Stimulated activated naive CD8-positive, alpha-beta T cell treated with anti-CD3 and anti-CD28 coated beads, Interleukin-15, Interleukin-2, amounts not matched to agents 100 ng/mL and 50 ng/mL, for 24 hours (primary cell): ENCODE results near the gene TRIM47.

Experiments used
- H3K27ac Mint-ChIP-seq: one replicate; pipeline ENCODE4 v1.8.0; 2021; ENCODE audit warnings: mild to moderate bottlenecking, mixed read lengths
- H3K27me3 Mint-ChIP-seq: one replicate; pipeline ENCODE4 v1.8.0; 2021; ENCODE audit warnings: mixed read lengths
- H3K36me3 Mint-ChIP-seq: one replicate; pipeline ENCODE4 v1.8.0; 2021; ENCODE audit warnings: low read depth, mixed read lengths
- H3K4me1 Mint-ChIP-seq: one replicate; pipeline ENCODE4 v1.8.0; 2021; ENCODE audit warnings: low read depth, mixed read lengths
- H3K4me3 Mint-ChIP-seq: one replicate; pipeline ENCODE4 v1.8.0; 2021; ENCODE audit warnings: mild to moderate bottlenecking, mixed read lengths
- H3K9me3 Mint-ChIP-seq: one replicate; pipeline ENCODE4 v1.8.0; 2021; ENCODE audit warnings: mixed read lengths

Gene TRIM47, protein sequence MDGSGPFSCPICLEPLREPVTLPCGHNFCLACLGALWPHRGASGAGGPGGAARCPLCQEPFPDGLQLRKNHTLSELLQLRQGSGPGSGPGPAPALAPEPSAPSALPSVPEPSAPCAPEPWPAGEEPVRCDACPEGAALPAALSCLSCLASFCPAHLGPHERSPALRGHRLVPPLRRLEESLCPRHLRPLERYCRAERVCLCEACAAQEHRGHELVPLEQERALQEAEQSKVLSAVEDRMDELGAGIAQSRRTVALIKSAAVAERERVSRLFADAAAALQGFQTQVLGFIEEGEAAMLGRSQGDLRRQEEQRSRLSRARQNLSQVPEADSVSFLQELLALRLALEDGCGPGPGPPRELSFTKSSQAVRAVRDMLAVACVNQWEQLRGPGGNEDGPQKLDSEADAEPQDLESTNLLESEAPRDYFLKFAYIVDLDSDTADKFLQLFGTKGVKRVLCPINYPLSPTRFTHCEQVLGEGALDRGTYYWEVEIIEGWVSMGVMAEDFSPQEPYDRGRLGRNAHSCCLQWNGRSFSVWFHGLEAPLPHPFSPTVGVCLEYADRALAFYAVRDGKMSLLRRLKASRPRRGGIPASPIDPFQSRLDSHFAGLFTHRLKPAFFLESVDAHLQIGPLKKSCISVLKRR

DNA sequence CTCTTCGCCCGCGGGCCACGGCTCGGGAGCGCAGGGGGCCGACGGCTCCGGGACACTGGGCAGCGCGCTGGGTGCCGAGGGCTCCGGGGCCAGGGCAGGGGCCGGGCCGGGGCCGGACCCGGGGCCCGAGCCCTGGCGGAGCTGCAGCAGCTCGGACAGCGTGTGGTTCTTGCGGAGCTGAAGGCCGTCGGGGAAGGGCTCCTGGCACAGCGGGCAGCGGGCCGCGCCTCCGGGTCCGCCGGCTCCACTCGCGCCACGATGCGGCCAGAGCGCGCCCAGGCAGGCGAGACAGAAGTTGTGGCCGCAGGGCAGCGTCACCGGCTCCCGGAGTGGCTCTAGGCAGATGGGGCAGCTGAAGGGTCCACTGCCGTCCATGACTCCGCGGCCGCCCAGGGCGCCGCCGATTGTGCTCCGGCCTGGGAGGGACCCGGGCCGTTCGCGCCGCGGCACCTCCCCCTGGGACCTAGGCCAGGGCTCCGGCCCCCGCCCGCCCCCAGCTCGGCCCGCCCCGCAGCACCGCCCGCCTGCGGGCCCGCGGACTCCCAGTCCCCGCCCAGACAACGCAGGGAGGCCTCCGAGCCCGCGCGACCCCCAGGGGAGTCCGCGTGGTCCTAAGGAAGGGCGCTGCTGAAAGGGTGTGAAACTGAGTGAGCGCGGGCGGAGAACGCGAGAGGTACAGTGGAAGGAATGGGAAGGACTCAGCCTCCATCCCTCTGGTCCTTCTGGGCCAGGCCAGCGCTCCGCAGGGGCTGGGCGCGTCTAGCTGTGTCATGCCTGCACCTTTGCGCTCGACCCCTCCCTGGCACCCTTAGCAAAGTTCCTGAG lies at the start of gene TRIM47:
Gene TRIM47, minus strand, starts transcription at position 408 of the 825 bp plus-strand sequence. Its CDS starts 33 bp downstream, at position 375.
- H3K27ac Mint-ChIP-seq: peak within 1 kb of the TSS; percentile 86
- H3K9me3 Mint-ChIP-seq: no peaks in the 10 kb centered on the region
- H3K36me3 Mint-ChIP-seq: no peaks in the 10 kb centered on the region
- H3K4me1 Mint-ChIP-seq: peaks cover 26% of the 10 kb centered on the region
- H3K4me3 Mint-ChIP-seq: peak within 1 kb of the TSS; percentile 85
- H3K27me3 Mint-ChIP-seq: peaks cover 5% of the 10 kb centered on the region

DNA sequence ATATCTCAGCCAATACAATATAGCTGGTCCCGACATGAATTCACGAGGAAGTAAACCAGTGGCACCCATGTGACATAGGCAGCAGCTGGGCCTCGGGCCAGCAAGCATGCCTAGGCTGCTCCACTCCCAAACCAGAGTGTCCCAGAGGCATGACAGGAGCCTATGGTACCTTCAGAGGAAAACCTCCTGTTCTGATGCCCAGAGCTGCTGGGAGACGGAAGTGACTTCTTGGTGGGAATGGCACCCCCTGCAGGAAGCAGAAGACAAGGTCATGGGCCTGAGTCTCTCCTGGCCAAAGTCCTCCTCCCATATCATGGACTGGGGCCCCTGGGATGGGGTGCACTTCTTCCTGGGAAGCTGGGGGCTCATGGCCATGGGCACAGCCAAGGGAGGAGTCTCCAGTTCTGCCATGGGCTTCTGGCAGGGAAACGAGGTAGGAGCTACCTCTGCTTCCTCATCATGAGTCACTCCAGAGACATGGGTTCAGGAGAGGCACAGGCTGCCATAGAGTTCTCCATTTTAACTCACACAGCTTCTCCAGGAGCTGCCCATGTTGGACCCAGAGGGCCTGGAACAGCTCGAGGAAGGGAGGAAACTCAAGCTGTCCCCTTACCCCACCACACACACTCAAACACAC lies 49.0 kb upstream of the TRIM47 start:
- Mint-ChIP-seq H3K4me1 (no peaks in the 10 kb centered on the region), H3K27ac (no peak overlapping the region), H3K4me3 (no peak overlapping the region), H3K9me3 (no peaks in the 10 kb centered on the region), H3K36me3 (peaks cover 6% of the 10 kb centered on the region), H3K27me3 (no peaks in the 10 kb centered on the region)

DNA sequence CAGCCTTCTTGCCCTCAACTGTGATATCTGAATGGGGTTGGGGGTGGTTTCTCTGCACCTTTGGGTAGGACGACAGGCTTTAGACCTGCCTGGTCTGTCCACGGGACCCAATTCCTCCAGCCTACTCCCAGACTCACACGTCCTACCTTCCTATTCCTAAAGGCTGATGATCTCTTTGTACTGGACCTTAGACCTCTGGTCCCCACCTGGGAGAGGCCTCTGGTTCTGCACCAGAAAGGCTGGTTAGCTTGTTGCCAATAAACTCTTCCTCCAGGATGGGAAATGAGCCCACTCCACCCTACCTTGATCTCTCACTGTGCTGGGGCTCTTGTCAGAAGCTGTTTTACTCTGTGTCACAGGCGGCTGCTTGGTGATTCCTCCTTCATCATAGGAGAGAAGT lies 48.1 kb upstream of the TRIM47 start:
- Mint-ChIP-seq H3K9me3 (no peaks in the 10 kb centered on the region), H3K36me3 (peaks cover 6% of the 10 kb centered on the region), H3K4me3 (no peak overlapping the region), H3K27me3 (no peaks in the 10 kb centered on the region), H3K27ac (no peak overlapping the region), H3K4me1 (no peaks in the 10 kb centered on the region)

DNA sequence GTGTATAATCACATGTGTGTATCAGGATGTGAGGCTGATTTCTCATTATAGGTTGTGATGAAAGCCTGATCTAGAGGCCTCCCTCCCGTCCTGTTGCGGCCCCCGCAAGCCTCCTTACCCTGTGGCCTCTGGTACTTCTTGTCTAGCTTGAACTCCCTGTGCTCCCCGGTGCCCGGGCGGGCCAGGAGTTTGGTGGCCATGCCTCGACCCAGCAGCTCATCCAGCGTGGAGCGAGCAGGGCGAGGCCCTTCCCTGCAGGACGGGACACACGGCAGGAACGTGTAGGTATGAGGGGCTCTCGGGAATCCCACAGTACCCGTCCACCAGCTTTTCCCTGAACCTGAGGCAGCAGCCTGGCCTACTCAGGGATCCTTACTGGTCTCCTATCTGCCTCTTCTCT lies 47.5 kb upstream of the TRIM47 start:
- H3K9me3 Mint-ChIP-seq: no peaks in the 10 kb centered on the region
- H3K27ac Mint-ChIP-seq: no peak overlapping the region
- no peak overlapping the region for H3K4me3 Mint-ChIP-seq
- H3K36me3 Mint-ChIP-seq: peaks cover 6% of the 10 kb centered on the region
- no peaks in the 10 kb centered on the region for H3K4me1 Mint-ChIP-seq
- no peaks in the 10 kb centered on the region for H3K27me3 Mint-ChIP-seq

DNA sequence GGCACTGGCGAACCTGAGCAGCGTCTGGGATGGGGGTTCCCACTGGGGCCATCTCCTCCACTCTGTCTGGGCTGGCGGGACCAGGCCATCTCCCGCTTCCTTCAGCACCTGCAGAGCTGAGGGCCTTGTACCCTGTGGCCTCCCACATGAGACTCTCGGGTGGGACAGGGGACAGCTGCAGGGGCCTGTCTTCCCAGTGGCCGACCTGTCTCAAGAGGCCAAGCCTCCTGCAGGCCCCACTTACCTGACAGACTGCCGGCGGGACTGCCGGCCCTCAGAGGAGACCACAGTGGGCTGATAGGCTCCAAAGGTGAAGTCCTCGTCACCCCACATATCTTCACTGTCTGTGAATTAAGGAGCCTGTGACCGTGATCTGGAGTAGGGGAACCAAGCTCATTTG lies 46.7 kb upstream of the TRIM47 start:
- Mint-ChIP-seq H3K9me3 (no peaks in the 10 kb centered on the region), H3K27me3 (no peaks in the 10 kb centered on the region), H3K4me1 (no peaks in the 10 kb centered on the region), H3K27ac (no peak overlapping the region), H3K36me3 (peaks cover 6% of the 10 kb centered on the region), H3K4me3 (no peak overlapping the region)

DNA sequence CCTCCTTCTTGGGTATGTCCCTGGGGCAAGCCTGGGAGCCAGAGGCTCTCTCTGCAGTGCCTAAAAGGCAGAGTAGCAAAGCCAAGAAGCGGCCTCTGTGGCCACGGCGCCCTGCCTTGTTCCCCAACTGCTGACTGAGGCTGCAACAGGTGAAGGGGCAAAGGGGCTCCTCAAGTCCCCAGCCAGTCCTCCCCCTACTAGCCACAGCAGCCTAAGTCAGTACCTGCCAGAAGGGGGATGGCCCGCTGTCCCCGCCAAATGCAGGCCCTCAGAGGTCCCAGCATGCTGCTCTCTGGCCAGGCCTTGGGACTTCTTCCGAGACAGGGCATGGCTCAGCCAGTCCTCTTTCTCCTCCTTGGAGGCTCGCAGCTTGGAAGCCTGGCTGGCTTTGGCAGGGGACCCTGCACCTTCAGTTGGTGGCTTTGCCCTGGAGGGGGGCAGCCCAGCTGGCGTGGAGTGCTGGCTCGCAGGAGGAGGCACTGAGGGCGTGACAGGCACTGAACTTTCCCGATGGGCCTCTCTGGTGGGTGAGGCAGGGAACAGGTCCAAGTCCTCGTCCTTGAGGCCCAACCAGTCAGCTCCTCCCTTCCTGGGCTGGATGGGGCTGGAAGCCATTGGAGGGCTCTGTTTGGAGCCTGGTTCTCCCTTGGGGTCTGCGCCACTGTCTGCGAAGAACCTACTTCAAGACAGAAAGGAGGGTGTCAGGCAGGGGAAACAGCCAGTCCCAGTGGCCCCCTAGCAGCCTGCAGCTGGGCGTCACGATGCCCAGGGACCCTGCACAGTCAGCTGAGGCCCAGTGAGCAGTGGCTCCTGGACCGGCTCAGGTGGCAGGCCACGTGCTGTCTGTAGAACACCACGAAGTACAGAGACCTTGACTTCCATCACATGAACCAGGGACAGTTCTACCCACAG lies 44.8 kb upstream of the TRIM47 start:
- Mint-ChIP-seq H3K4me3 (no peak overlapping the region), H3K36me3 (peaks cover 6% of the 10 kb centered on the region), H3K27ac (no peak overlapping the region), H3K4me1 (no peaks in the 10 kb centered on the region), H3K27me3 (no peaks in the 10 kb centered on the region), H3K9me3 (no peaks in the 10 kb centered on the region)

DNA sequence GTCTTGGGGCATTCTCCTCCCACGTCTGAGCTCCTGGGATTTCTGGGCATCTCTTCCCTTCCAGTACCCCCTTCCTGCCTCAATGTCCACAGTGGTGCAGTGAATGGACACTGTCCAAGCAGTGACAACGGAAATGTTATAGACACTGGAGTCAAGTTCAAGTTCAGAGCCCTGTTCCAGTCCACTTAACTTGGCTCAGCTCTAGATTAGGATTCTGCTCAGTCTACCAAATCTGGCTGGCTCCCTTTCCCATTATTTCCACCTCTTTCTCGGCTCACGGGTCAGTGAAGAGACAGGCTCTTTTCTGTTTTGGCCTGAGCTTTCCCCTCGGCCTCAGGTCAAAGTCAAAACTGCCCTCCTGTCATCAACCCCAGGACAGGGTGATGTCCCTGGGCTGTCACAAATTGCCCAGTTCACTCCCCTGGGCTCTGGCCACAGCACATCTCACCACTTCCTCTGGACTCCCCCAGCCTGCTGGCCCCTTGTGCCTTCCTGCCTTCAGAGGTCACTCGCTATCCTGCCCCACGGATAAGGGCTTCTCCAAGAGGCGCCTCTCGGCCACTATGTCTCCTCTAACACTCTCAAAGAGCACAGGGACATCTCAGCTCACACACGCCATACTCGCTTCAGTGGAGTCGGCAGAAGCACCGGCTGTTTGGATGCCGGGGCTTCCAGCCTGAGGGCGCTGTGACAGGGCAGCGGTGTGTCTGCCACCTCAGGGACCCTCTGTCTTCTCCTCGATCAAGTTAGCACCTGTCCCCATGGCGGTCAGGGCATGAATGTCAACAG lies 44.0 kb upstream of the TRIM47 start:
- no peaks in the 10 kb centered on the region for H3K4me1 Mint-ChIP-seq
- no peaks in the 10 kb centered on the region for H3K27me3 Mint-ChIP-seq
- H3K4me3 Mint-ChIP-seq: no peak overlapping the region
- H3K9me3 Mint-ChIP-seq: no peaks in the 10 kb centered on the region
- H3K27ac Mint-ChIP-seq: no peak overlapping the region
- peaks cover 6% of the 10 kb centered on the region for H3K36me3 Mint-ChIP-seq

DNA sequence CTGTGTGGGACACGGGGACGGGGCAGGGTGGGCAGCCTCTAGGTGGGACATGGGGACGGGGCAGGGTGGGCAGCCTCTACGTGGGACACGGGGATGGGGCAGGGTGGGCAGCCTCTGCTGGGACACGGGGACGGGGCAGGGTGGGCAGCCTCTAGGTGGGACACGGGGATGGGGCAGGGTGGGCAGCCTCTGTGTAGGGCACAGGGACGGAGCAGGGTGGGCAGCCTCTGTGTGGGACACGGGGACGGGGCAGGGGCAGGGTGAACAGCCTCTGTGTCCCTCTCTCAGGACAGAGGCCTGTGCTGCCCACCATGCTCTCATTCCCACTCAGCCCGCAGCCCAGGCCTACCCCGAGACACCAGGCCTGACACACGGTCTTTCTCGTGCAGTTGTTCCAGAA lies 43.2 kb upstream of the TRIM47 start:
- H3K36me3 Mint-ChIP-seq: peaks cover 9% of the 10 kb centered on the region
- no peaks in the 10 kb centered on the region for H3K27me3 Mint-ChIP-seq
- H3K9me3 Mint-ChIP-seq: no peaks in the 10 kb centered on the region
- H3K4me1 Mint-ChIP-seq: no peaks in the 10 kb centered on the region
- H3K27ac Mint-ChIP-seq: no peak overlapping the region
- no peak overlapping the region for H3K4me3 Mint-ChIP-seq

DNA sequence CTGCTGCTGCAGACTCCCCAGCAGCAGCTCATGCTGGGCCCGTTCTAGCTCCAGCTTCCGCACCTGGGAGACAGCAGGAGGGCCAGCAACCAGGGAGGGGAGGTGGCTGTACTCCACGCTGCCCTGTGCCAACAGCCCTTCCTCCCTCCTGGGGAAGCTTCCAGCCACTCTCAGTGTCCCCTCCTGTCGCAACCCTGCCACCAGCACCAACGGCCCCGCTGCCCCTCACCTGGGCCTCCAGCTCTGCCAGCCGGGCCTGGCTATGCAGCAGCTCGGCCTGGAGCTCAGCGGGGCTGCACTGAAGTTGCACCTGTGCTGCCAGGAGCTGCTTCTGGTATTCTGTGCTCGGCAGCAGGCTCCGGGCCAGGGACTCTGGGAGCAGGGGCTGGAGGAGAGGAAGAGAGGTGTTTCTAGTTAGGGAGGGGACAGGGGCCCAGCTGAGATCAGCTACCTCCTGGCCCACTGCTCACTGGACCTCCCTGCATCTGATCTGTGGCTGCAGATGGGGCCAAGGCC lies 41.7 kb upstream of the TRIM47 start:
- H3K27me3 Mint-ChIP-seq: no peaks in the 10 kb centered on the region
- no peaks in the 10 kb centered on the region for H3K9me3 Mint-ChIP-seq
- H3K36me3 Mint-ChIP-seq: peaks cover 3% of the 10 kb centered on the region
- no peak overlapping the region for H3K27ac Mint-ChIP-seq
- no peak overlapping the region for H3K4me3 Mint-ChIP-seq
- no peaks in the 10 kb centered on the region for H3K4me1 Mint-ChIP-seq

DNA sequence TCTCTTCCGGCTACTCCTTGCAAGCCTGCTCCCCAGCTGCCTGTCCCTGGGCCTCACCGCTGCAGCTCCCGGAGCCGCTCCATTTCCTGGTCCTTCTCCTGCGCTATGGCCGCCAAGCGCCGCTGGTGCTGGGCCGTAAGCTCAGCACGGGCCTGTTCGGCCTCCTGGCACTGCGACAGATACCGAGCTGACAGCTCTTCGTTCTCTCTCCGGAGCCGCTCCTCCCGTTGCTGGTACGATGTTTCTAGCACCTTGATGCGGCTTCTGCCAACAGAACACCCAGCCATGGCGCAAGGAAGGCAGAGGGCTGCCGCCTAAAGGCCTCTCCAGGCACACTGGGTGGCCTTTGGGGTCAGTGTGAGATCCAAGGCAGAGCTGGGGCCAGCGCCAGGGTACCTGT lies 41.2 kb upstream of the TRIM47 start:
- H3K4me1 Mint-ChIP-seq: no peaks in the 10 kb centered on the region
- H3K27ac Mint-ChIP-seq: no peak overlapping the region
- H3K36me3 Mint-ChIP-seq: peaks cover 8% of the 10 kb centered on the region
- H3K9me3 Mint-ChIP-seq: no peaks in the 10 kb centered on the region
- H3K27me3 Mint-ChIP-seq: no peaks in the 10 kb centered on the region
- no peak overlapping the region for H3K4me3 Mint-ChIP-seq

DNA sequence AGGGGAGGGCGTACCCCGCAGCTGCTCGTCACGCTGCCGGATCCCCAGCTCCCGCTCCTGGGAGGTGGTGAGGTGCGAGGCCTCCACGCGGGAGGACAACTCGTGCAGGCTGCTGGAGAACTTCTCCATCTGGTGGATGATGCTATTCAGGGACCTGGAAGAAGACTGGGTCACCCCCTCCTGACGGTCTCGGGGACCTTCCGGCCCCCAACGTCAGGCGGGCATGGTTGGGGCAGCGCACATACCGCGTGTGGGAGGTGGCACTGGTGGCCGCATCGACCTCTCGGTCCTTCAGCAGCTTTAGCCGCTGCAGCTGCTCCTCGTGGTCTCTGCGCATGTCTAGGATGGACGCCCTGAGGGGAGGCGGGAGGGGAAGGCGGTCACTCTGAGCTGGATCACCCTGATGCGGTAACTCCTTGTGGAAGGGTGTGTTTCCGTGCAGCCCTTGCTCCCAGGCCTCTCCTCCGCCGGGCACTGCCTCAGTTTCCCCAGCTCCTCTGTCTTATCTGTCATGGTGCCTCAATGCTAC lies 39.6 kb upstream of the TRIM47 start:
- no peak overlapping the region for H3K4me3 Mint-ChIP-seq
- H3K27me3 Mint-ChIP-seq: no peaks in the 10 kb centered on the region
- H3K9me3 Mint-ChIP-seq: no peaks in the 10 kb centered on the region
- no peak overlapping the region for H3K27ac Mint-ChIP-seq
- H3K36me3 Mint-ChIP-seq: peaks cover 12% of the 10 kb centered on the region
- no peaks in the 10 kb centered on the region for H3K4me1 Mint-ChIP-seq

DNA sequence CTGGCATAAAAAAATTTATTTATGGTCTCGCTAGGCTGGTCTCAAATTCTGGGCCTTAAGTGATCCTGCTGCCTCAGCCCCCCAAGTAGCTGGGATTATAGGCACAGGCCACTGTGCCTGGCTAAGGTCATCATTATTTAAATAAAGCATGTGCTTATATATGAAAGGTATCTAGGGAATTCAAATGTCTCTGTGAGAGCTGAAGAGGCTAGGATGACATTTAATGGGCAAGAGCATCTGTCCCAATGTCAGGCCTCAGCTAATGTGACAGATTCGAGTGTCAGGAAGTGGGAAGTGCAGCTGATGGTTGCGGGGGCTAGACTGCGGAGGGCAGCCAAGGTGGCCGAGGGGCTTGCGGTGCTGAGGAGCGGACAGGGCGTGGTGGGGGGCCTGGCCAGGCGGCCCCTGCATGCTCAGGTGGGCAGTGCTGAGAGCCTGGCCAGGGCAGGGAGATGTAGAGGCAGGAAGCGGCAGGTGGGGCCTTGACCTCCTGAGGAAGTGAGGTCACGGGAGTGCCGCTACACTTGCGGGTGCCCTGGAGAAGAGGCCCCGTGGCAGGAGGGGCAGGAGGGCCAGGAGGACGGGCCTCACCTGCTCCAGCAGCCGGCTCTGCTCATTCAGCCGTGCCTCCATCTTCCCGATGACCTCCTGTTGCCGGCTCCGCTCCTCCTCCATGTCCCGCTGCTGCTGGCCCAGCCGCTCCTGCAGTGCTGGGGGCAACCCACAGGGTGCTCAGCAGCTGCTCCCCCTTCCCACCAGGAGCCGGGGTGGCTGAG lies 38.9 kb upstream of the TRIM47 start:
- Mint-ChIP-seq H3K4me1 (no peaks in the 10 kb centered on the region), H3K4me3 (no peak overlapping the region), H3K36me3 (peaks cover 12% of the 10 kb centered on the region), H3K27ac (no peak overlapping the region), H3K27me3 (no peaks in the 10 kb centered on the region), H3K9me3 (no peaks in the 10 kb centered on the region)
